ENCODE data around the gene ZNF664.

The ZNF664 gene

GRCh38 chr12:124017064-124017463 lies 44.0 kb downstream of the ZNF664 start:
- Histone ChIP-seq H3K27ac (no peak overlapping the region), H3K4me3 (no peak overlapping the region)
- TF ChIP-seq, protein P1, sequence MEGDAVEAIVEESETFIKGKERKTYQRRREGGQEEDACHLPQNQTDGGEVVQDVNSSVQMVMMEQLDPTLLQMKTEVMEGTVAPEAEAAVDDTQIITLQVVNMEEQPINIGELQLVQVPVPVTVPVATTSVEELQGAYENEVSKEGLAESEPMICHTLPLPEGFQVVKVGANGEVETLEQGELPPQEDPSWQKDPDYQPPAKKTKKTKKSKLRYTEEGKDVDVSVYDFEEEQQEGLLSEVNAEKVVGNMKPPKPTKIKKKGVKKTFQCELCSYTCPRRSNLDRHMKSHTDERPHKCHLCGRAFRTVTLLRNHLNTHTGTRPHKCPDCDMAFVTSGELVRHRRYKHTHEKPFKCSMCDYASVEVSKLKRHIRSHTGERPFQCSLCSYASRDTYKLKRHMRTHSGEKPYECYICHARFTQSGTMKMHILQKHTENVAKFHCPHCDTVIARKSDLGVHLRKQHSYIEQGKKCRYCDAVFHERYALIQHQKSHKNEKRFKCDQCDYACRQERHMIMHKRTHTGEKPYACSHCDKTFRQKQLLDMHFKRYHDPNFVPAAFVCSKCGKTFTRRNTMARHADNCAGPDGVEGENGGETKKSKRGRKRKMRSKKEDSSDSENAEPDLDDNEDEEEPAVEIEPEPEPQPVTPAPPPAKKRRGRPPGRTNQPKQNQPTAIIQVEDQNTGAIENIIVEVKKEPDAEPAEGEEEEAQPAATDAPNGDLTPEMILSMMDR (IDR thresholded peaks at IDR 0.05): no peak
- no peak for DNase-seq (ENCODE audit: low spot score)

DNA sequence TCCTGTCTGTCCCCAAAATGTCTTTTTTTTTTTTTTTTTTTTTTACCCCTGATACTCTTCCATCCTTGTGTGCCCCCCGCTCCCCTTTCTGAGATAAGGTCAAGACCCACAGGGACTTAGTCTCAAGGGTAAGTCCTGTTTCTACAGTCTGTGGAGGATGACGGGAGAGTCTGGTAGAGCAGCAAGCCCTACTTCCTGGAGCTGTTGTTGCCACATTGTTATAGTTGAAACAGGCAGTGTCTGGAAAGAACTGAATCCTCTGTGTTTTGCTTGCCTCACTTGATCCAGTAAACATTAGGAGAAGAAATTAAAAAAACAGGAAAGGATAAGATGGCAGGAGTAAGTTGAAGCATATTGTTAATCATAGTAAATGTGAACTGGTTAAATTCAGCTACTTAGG lies 45.5 kb downstream of the ZNF664 start:
- no peak overlapping the region for H3K4me3 ChIP-seq
- DNase-seq (ENCODE audit: low spot score): peak; percentile 35
- no peak overlapping the region for H3K27ac ChIP-seq
- TF ChIP-seq, protein P1 (IDR thresholded peaks at IDR 0.05): no peak

DNA sequence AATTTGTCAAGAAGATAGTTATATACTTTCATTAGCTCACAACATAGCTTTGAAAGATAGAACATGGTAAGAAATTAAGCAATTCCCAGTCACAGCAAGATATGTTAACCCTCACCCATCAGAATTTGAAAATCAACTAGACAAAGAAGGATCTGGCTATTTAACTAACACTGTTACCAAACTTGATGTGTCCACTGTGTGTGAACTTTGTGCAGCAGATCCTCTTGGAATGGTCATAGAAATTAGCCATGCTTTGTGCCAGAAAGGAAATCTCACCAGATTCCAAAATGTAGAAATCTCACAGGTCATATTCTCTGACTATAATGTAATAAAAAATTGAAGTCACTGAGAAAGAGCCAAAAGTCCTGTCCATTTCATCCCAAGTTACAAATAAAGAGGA lies 46.1 kb downstream of the ZNF664 start:
- Histone ChIP-seq H3K4me3 (no peak overlapping the region), H3K27ac (peak overlapping the region in 1 of 2 donors; percentile 29)
- TF ChIP-seq, protein P1 (IDR thresholded peaks at IDR 0.05): no peak
- no peak for DNase-seq (ENCODE audit: low spot score)

DNA sequence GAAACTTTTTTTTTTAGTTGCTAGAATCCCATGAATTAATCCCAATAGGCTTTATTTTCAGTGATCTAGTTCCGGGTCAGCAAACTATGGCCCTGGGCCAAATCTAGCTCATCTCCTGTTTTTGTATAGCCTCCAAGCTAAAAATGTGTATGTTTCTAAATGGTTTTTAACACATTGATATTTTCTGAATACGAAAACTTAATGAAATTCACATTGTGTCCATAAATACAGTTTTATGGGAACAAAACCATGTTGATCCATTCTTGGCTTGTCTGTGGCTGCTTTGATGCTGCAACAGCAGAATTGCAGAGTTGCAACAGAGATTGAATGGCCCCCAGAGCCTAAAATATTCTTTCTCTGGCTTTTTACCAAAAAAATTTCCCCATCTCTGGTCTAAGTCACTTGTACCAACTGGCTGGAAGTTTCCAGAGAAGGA lies 47.5 kb downstream of the ZNF664 start:
- no peak for DNase-seq (ENCODE audit: low spot score)
- H3K27ac ChIP-seq: peak overlapping the region in 1 of 2 donors; percentile 78
- TF ChIP-seq, protein P1 (IDR thresholded peaks at IDR 0.05): no peak
- no peak overlapping the region for H3K4me3 ChIP-seq

DNA sequence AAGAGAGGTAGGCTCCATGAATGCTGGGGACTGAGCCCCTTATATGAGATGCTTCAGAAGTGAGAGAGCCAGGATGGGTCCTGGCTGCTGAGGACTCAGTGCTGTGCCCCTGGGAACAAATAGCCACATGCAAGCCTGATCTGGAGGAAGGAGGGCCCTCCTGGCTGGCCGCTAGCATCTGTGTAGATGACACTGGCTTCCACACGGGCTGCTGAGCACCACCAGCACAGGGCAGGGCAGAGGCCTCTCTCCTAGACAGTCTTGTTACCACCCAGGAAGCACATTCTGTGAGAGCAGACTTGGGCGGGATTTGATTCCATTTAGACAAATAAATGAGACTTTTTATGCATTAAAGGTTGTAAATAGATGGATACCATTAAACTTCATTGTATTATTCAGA lies 48.0 kb downstream of the ZNF664 start:
- peak overlapping the region in 1 of 2 donors; percentile 78 for H3K27ac ChIP-seq
- no peak overlapping the region for H3K4me3 ChIP-seq
- TF ChIP-seq, protein P1 (IDR thresholded peaks at IDR 0.05): no peak
- DNase-seq (ENCODE audit: low spot score): no peak

DNA sequence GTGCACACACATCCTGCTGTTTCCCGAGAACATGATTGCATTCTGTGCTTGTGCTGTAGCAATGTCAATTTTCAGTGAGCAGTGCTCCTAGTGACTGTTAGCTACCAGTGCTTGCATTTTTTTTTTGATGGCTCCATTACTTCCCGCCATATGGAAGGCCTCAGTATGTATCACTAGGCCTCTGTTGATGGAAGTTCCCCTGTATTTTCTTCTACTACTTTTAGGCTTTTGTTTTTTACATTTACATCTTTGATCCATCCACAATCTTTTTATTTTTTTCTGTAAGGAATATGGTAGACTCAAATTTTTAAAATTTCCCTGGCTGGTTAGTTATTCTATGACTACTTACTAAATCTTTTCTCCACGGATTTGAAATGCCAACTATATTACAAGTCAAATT lies 49.1 kb downstream of the ZNF664 start:
- Histone ChIP-seq H3K4me3 (no peak overlapping the region), H3K27ac (no peak overlapping the region)
- peak; percentile 16 for DNase-seq (ENCODE audit: low spot score)
- TF ChIP-seq, protein P1 (IDR thresholded peaks at IDR 0.05): no peak

- Histone ChIP-seq H3K27ac (peak overlapping the region in 1 of 2 donors; percentile 18), H3K4me3 (no peak overlapping the region)
- TF ChIP-seq, protein P1 (IDR thresholded peaks at IDR 0.05): no peak
- no peak for DNase-seq (ENCODE audit: low spot score)
These were observed 51.3 kb downstream of the ZNF664 start for GRCh38 chr12:124024263-124024678.
